Adrenal gland (tissue), 12 donors: Measurements from ENCODE around the gene RBM28. TPM values are rescaled to one million over a fixed set of nuclear protein-coding genes. Genes with fewer than 3 reads are reported as not detected.

Experiments
- DNase-seq, 7 donors: peaks; one replicate each; pipeline ENCODE4 v3.0.0-alpha.2; 2019 to 2020
- H3K27ac ChIP-seq, 5 donors: fragments of 200-600 bp; sonication (generic) in 4 of 5; 1 replicate in 3 of 5; 2 replicates in 2 of 5; pipeline versions ENCODE4 v1.5.1 to v1.8.0; 2016 to 2020; ENCODE audit warnings: mild to moderate bottlenecking in 1 of 5
- H3K27me3 ChIP-seq: fragments of 200-600 bp; 2 replicates; pipeline ENCODE4 v1.8.0; 2021
- H3K36me3 ChIP-seq, 2 donors: fragments of 200-600 bp; replicated peaks in 1 of 2; 1 replicate in 1 of 2; 2 replicates in 1 of 2; pipeline versions ENCODE4 v1.5.1 to v1.8.0; 2018 to 2022
- H3K4me1 ChIP-seq, 2 donors: fragments of 200-600 bp; replicated peaks in 1 of 2; 1 replicate in 1 of 2; 2 replicates in 1 of 2; pipeline versions ENCODE4 v1.5.1 to v1.8.0; 2018 to 2021
- H3K4me3 ChIP-seq, 4 donors: fragments of 200-600 bp; sonication (generic) in 3 of 4; one replicate each; pipeline ENCODE4 v1.5.1; 2016 to 2018
- H3K9me3 ChIP-seq, 3 donors: fragments of 200-600 bp; sonication (generic) in 1 of 3; replicated peaks in 1 of 3; 1 replicate in 2 of 3; 2 replicates in 1 of 3; pipeline versions ENCODE4 v1.5.1 to v1.8.0; 2016 to 2021
- POLR2A ChIP-seq, 2 donors: fragments of 450-650 bp; IDR thresholded peaks; one replicate each; pipeline ENCODE4 v1.6.1; 2017; ENCODE audit warnings: antibody characterized with exemption in 2 of 2, mild to moderate bottlenecking in 2 of 2, moderate library complexity in 1 of 2
- WGBS, 4 donors: extraction: QIAGEN DNeasy Blood & Tissue Kit in 2 of 4; methylation state at CpG; one replicate each; pipeline versions ENCODE4 v1.1.5 to v1.1.7; 2013 to 2017; 5-methylcytosine and 5-hydroxymethylcytosine counted together
- intact Hi-C, 2 donors: fragments of 100-400 bp; cut with DNase I; formaldehyde crosslinking; loops; one replicate each; pipeline versions ENCODE4 v1.14.1 to v1.15.0; 2022 to 2023
- polyA plus RNA-seq, 3 donors: library from polyadenylated mRNA; stranded (reverse); fragments of 200-250 nt in 2 of 3; fragments of 350-450 nt in 1 of 3; fragmentation: Illumina TruSeq in 1 of 3; extraction: RNeasy Lipid Tissue Mini Kit (QIAGEN cat#74804) in 1 of 3; gene quantifications; one replicate each; pipeline ENCODE4 v1.2.3, GENCODE V29; 2013 to 2014
- total RNA-seq, 9 donors: library from RNA; depleted of rRNA in 4 of 9; stranded (reverse); fragments of >200 nt in 4 of 9; fragments of 120-200 nt in 1 of 9; fragmentation: NEBNext Ultra II Directional in 1 of 9; extraction: Animal tissue kit (Norgen Biotek cat#: 25700) in 1 of 9; gene quantifications; one replicate each; pipeline versions ENCODE4 v1.1.0 to v1.2.4, GENCODE V29; 2013 to 2023
- TF ChIP-seq, protein P1 (sequence below), 6 experiments: fragments of 450-650 bp in 4 of 6; fragments of 200-600 bp in 2 of 6; sonication (generic) in 1 of 6; IDR thresholded peaks; 1 replicate in 5 of 6; 2 replicates in 1 of 6; pipeline versions ENCODE4 v1.5.1 to v1.8.0; 2016 to 2021; ENCODE audit warnings: antibody characterized with exemption in 6 of 6, mild to moderate bottlenecking in 2 of 6, moderate library complexity in 1 of 6
- donor health status: healthy with polysubstance abuse.
- donor health status: Bipolar disorder and iron deficiency.
- donor health status: DM: yes; HTN: yes; CAD: no.
- donor health status: DM: no; HTN: no; CAD: no.
- donor health status: DM: no; HTN: no; CAD: no.
- donor health status: DM: yes; HTN: yes; CAD: no.

The RBM28 gene
- total and polyA plus RNA-seq, 12 donors = 8.0 to 61.3 (median 24.2) TPM

DNA sequence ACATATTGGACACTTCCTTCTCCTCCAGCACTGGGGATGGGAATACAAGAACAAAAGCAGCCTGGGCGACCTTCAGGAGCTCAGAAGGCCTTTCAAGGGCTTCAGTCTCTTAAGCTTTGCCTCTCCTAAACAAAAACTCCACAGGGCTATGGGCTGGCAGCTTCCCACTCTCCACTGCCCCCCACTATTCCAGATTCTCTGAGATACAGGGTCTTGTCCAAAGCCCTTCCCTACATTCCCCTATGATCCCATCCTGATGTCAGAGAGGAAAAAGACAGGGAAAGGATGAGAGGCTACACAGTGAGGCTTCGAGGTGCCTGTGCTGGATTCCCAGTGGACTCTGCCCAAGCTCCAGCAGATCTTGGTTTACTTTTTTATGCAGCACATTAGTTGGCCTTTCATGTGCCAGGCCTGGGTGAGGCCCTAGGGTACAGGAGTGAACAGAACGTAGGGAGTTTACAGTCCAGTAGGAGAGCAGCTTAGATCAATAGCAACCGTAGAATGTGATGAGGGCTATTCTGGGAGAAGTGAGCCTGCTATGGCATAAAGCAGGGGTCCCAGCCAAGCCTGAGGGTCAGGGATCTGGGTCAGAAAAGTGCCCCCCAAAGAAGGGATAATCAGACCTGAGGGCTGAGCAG lies 69.3 kb downstream of the RBM28 start:
- no peak for DNase-seq
- intact Hi-C loops = no loop called here
- no peak overlapping the region for H3K4me3 ChIP-seq
- H3K36me3 ChIP-seq = no peaks in the 10 kb centered on the region
- H3K27me3 ChIP-seq = peaks cover 18% of the 10 kb centered on the region
- TF ChIP-seq, protein P1, sequence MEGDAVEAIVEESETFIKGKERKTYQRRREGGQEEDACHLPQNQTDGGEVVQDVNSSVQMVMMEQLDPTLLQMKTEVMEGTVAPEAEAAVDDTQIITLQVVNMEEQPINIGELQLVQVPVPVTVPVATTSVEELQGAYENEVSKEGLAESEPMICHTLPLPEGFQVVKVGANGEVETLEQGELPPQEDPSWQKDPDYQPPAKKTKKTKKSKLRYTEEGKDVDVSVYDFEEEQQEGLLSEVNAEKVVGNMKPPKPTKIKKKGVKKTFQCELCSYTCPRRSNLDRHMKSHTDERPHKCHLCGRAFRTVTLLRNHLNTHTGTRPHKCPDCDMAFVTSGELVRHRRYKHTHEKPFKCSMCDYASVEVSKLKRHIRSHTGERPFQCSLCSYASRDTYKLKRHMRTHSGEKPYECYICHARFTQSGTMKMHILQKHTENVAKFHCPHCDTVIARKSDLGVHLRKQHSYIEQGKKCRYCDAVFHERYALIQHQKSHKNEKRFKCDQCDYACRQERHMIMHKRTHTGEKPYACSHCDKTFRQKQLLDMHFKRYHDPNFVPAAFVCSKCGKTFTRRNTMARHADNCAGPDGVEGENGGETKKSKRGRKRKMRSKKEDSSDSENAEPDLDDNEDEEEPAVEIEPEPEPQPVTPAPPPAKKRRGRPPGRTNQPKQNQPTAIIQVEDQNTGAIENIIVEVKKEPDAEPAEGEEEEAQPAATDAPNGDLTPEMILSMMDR (IDR thresholded peaks at IDR 0.05) = no peak
- no peak for TF ChIP-seq POLR2A (IDR thresholded peaks at IDR 0.05)
- 82 to 88% (median 85%) methylated on average over 4 of the region's 4 CpGs for whole genome bisulfite sequencing, 4 donors
- H3K9me3 ChIP-seq = no peaks in the 10 kb centered on the region
- peaks cover 0 to 9% of the 10 kb centered on the region in 2 donors for H3K4me1 ChIP-seq
- no peak overlapping the region for H3K27ac ChIP-seq

DNA sequence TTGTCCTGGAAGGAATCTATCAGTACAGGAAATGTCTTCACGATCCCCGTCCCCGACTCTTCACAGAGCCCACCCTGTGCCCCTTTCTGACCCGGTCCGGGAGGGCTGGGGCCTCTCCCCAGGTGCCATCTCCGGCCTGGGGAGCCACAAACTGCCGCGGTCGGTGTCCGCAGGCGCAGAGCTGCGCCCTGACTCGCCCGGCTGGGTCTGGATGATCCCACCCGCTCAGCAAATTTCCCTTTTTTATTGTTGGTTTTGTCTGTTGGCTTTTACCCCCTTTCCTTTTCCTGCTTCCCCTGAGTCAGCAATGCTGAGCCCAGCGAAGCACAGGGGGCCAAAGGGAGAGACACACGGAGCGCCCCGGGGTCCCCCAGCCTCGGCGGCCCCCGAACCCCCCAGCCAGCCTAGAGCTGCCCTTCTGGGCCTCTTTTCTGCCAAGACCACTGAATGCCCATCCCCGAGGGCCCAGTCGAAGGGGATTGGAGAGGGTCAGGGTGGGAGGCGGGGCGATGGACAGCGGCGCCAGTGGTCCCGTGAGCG lies 71.7 kb downstream of the RBM28 start:
- peaks cover 28% of the 10 kb centered on the region for H3K27me3 ChIP-seq
- intact Hi-C loops = no loop called here
- H3K9me3 ChIP-seq = no peaks in the 10 kb centered on the region
- no peak overlapping the region for H3K27ac ChIP-seq
- no peak for DNase-seq
- peaks cover 0 to 9% of the 10 kb centered on the region in 2 donors for H3K4me1 ChIP-seq
- WGBS, 4 donors = 28 to 46% (median 33%) methylated on average over 14 to 30 of the region's 30 CpGs
- no peaks in the 10 kb centered on the region for H3K36me3 ChIP-seq
- no peak for TF ChIP-seq POLR2A (IDR thresholded peaks at IDR 0.05)
- TF ChIP-seq, protein P1 (IDR thresholded peaks at IDR 0.05) = no peak
- H3K4me3 ChIP-seq = peak overlapping the region in 1 of 4 donors; percentile 25

DNA sequence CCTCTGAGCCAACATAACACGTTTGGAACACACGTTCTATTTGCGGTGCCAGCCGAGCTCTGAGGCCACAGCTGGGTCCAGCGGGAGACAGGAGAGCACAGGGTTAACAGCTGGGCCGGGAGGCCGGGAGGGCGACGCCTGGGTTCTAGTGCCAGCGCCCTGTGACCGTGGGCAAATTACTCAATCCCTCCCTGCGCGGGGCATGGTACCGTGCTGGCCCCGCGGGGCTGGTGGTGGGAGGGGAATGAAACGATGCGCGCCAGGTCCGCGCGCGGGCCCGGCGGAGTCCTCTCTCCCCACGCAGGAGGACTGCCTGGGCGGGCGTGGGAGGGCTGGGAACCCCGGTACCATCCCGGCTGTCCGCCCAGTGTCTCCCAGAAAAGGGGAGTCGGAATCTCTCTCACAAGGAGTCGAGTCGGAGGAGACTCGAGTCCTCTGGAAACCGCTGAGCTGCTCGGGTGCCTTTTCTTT lies 72.2 kb downstream of the RBM28 start:
- intact Hi-C loops = no loop called here
- Histone ChIP-seq H3K27ac (no peak overlapping the region), H3K9me3 (no peaks in the 10 kb centered on the region), H3K4me3 (peak overlapping the region in 1 of 4 donors; percentile 25), H3K4me1 (peaks cover 0 to 13% of the 10 kb centered on the region in 2 donors), H3K36me3 (no peaks in the 10 kb centered on the region), H3K27me3 (peaks cover 28% of the 10 kb centered on the region)
- WGBS, 4 donors = 8 to 14% (median 12%) methylated on average over 3 to 37 of the region's 37 CpGs
- DNase-seq = no peak
- TF ChIP-seq, protein P1 (IDR thresholded peaks at IDR 0.05) = no peak

DNA sequence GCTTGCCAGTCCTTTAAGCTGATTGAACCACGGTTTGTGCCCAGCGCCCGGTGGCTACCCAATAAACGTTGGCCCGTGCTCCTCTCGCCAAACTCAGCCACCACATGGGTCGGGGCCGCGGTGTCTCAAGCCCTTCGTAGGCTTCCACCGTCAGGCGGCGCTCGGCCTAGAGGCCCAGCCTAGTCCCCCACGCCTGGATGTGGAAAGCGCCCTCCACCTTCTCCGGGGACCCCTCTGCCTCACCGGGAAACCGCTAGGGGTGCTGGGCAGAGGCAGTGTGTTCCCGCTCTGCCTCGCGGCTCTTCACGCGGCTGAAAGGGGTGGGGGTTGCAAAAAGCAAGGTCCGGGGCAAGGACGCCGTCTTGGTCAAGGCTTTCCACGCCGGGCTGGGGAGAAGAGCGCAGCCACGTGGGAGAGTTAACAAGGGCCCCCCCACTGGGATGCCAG lies 72.9 kb downstream of the RBM28 start:
- TF ChIP-seq, protein P1 (IDR thresholded peaks at IDR 0.05) = no peak
- no peak for TF ChIP-seq POLR2A (IDR thresholded peaks at IDR 0.05)
- Histone ChIP-seq H3K4me3 (no peak overlapping the region), H3K27ac (no peak overlapping the region), H3K9me3 (no peaks in the 10 kb centered on the region), H3K4me1 (peaks cover 0 to 18% of the 10 kb centered on the region in 2 donors), H3K27me3 (peaks cover 28% of the 10 kb centered on the region), H3K36me3 (no peaks in the 10 kb centered on the region)
- intact Hi-C loops = no loop called here
- DNase-seq = peak in 1 of 7 donors; percentile 6
- WGBS, 4 donors = 15 to 27% (median 21%) methylated on average over 6 to 31 of the region's 31 CpGs
